Ishikawa (cell line): ENCODE measurements around the gene TTC34.

ENCODE experiments used
- EP300 ChIP-seq: IDR thresholded peaks from 2 replicates; pipeline ENCODE4 v1.6.1; 2012; ENCODE audit warnings: borderline replicate concordance
- FOXM1 ChIP-seq: IDR thresholded peaks from 2 replicates; pipeline ENCODE4 v1.6.1; 2012; ENCODE audit warnings: low read depth, borderline replicate concordance
- TEAD4 ChIP-seq: IDR thresholded peaks from 2 replicates; pipeline ENCODE4 v1.6.1; 2012
- YY1 ChIP-seq: IDR thresholded peaks from 2 replicates; pipeline ENCODE4 v1.6.1; 2012; ENCODE audit warnings: low read depth
- TF ChIP-seq, protein P1 (sequence below): IDR thresholded peaks from 2 replicates; pipeline ENCODE4 v1.6.1; 2012; ENCODE audit warnings: low read depth, mild to moderate bottlenecking

DNA sequence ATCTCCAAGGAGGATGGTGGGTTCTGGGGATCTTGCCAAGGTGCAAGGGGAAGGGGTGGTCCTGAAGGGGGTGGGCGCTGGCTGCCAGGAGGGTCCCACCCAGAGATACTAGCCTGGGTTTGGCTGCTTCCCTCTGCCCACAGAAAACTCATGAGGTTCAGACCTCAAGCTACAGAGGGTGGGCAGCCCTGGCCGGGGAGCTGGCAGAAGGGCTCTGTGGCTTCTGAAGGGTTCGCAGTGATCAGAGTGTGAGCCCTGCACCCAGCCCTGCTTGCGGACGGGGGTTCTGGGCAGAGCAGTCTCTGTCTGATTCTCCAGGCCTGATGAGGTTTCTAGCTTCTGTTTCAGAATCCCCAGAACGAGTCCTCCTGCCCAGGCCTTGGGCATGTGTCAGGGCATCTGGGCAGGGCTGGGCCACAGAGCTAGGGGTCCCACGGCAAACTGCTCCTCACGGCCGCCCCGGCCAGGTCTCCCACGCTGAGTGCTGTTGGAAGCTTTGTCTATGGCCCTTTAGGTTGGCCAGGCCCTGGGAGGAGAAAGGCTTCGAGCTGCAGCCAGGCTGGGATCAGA lies 168.0 kb downstream of the TTC34 start:
- TF ChIP-seq EP300 (no peak), TEAD4 (no peak), YY1 (no peak), FOXM1 (no peak)
- TF ChIP-seq, protein P1, sequence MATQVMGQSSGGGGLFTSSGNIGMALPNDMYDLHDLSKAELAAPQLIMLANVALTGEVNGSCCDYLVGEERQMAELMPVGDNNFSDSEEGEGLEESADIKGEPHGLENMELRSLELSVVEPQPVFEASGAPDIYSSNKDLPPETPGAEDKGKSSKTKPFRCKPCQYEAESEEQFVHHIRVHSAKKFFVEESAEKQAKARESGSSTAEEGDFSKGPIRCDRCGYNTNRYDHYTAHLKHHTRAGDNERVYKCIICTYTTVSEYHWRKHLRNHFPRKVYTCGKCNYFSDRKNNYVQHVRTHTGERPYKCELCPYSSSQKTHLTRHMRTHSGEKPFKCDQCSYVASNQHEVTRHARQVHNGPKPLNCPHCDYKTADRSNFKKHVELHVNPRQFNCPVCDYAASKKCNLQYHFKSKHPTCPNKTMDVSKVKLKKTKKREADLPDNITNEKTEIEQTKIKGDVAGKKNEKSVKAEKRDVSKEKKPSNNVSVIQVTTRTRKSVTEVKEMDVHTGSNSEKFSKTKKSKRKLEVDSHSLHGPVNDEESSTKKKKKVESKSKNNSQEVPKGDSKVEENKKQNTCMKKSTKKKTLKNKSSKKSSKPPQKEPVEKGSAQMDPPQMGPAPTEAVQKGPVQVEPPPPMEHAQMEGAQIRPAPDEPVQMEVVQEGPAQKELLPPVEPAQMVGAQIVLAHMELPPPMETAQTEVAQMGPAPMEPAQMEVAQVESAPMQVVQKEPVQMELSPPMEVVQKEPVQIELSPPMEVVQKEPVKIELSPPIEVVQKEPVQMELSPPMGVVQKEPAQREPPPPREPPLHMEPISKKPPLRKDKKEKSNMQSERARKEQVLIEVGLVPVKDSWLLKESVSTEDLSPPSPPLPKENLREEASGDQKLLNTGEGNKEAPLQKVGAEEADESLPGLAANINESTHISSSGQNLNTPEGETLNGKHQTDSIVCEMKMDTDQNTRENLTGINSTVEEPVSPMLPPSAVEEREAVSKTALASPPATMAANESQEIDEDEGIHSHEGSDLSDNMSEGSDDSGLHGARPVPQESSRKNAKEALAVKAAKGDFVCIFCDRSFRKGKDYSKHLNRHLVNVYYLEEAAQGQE = no peak
